GM12891 (cell line): Measurements from ENCODE around the gene CEACAM1. TPM values are rescaled to one million over a fixed set of nuclear protein-coding genes. Genes with fewer than 3 reads are reported as not detected.
A peak's percentile ranks its signal among the peaks of the same experiment; 100 is the strongest.

Experiments used
- DNase-seq: peaks from one replicate; pipeline ENCODE4 v3.0.0; 2011; ENCODE audit warnings: low spot score; ENCODE audit not compliant: insufficient read length
- FAIRE-seq: peaks from 2 replicates; lab custom pipeline; 2011; peaks lifted over from hg19 to GRCh38; lab: Jason Lieb, UNC
- PAX5 ChIP-seq: IDR thresholded peaks from 2 replicates; pipeline ENCODE4 v1.6.1; 2011; ENCODE audit warnings: low read length, moderate library complexity, mild to moderate bottlenecking; ENCODE audit not compliant: insufficient read depth, severe bottlenecking
- POLR2A ChIP-seq: IDR thresholded peaks from 2 replicates; pipeline ENCODE4 v1.6.1; 2011; ENCODE audit warnings: low read depth, low read length, control low read depth
- POLR2AphosphoS5 ChIP-seq: IDR thresholded peaks from 2 replicates; pipeline ENCODE4 v1.6.1; 2011; ENCODE audit warnings: low read depth, low read length, control low read depth
- POU2F2 ChIP-seq: IDR thresholded peaks from 2 replicates; pipeline ENCODE4 v1.6.1; 2011; ENCODE audit warnings: low read depth, mild to moderate bottlenecking, control low read depth, low read length, moderate library complexity
- SPI1 ChIP-seq: IDR thresholded peaks from 2 replicates; pipeline ENCODE4 v1.6.1; 2011; ENCODE audit warnings: low read depth, low read length, control low read depth
- TAF1 ChIP-seq: IDR thresholded peaks from 2 replicates; pipeline ENCODE4 v1.6.1; 2011; ENCODE audit warnings: low read depth, low read length, control low read depth
- polyA plus RNA-seq: library from polyadenylated mRNA; unstranded; fragments of >200 nt; gene quantifications from one replicate; pipeline ENCODE4 v1.2.1, GENCODE V29; 2012; ENCODE audit warnings: low read depth, missing spikeins, inconsistent platforms; ENCODE audit not compliant: missing spikeins

CEACAM1 gene
- polyA plus RNA-seq, result 6.1 TPM

GRCh38 chr19:42528354-42529247 lies at the start of gene CEACAM1:
CEACAM1 (minus strand) TSS chr19:42528481; CDS start chr19:42528374, 107 bp downstream.
- DNase-seq, result peak; percentile 44
- no peak for TF ChIP-seq PAX5
- no peak for TF ChIP-seq POLR2AphosphoS5
- no peak for TF ChIP-seq TAF1
- peak; percentile 55 for FAIRE-seq

DNA sequence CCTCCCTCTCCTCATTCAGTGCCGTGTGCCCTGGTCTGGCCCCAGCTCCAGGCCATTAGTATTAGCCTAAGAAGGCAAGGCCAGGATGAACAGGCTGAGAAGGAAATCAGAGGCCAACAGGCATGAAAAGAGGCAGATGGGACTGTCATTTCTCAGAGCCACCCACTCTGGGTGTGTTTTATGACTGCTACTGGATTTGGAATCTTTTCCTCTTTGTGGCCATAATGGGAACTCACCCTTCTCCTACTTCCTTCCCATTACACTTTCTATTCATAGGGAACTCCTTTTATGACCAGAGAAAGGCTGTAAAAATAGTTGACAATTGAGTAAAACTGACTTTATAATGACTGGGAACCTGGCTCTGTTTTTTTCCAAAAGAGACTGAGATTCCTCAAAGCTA lies 48.7 kb upstream of the CEACAM1 start:
- FAIRE-seq (no peak), DNase-seq (no peak)
- TF ChIP-seq POU2F2 (no peak), POLR2AphosphoS5 (no peak), TAF1 (no peak), POLR2A (no peak), SPI1 (no peak), PAX5 (no peak)

- TF ChIP-seq TAF1, result no peak
- no peak for TF ChIP-seq POU2F2
- TF ChIP-seq POLR2A, result no peak
- no peak for TF ChIP-seq PAX5
- TF ChIP-seq SPI1, result no peak
- TF ChIP-seq POLR2AphosphoS5, result no peak
- DNase-seq (no peak), FAIRE-seq (no peak)
Observed at GRCh38 chr19:42576241-42576640, 48.0 kb upstream of the CEACAM1 start.

DNA sequence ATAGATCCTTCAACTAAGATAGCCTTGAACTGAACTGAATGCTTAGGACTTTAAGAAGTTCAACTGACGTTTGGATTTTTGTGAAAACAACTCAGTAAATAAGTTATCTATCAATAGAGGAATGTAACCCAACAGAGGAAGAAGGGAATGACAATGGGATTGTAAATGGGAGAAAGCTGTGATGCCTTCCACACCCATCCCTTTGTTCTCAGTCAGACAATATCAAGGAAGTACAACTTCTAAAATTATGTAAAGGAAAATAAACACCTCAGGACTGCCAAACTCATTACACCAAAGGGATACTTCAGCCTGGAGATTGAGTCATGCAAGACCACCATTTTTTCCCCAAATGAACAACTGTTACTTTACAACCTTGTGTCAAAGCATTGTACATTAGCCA lies 45.4 kb upstream of the CEACAM1 start:
- TF ChIP-seq POU2F2 (no peak), TAF1 (no peak), PAX5 (no peak), POLR2AphosphoS5 (no peak), POLR2A (no peak), SPI1 (no peak)
- FAIRE-seq, result no peak
- DNase-seq, result no peak

- DNase-seq (no peak), FAIRE-seq (no peak)
- no peak for TF ChIP-seq PAX5
- no peak for TF ChIP-seq POLR2A
- TF ChIP-seq POU2F2, result no peak
- no peak for TF ChIP-seq POLR2AphosphoS5
- no peak for TF ChIP-seq SPI1
- TF ChIP-seq TAF1, result no peak
Observed at GRCh38 chr19:42571116-42571515, 42.8 kb upstream of the CEACAM1 start.

DNA sequence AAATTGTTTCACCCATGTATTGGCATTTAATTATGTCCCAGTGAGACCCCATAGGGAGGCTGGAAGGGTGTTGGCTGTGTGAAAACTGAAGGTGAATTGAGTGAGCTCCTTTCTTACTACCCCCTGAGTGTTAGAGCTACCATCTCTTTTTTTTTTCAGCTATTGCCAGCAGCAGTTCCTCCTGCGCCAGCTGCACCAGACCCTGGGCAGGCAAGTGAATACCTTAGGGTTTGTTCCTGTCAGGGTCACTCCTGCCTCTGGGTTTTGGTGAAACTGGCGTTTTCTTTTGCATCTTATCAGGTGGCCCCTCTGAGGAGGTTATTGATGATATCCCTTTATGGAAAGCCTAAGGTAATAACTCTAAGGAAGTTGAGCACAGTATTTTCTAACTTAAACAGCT lies 40.9 kb upstream of the CEACAM1 start:
- DNase-seq (no peak), FAIRE-seq (no peak)
- TF ChIP-seq TAF1, result no peak
- TF ChIP-seq POLR2A, result no peak
- no peak for TF ChIP-seq POU2F2
- TF ChIP-seq POLR2AphosphoS5, result no peak
- no peak for TF ChIP-seq PAX5
- no peak for TF ChIP-seq SPI1

GRCh38 chr19:42568006-42568405 lies 39.7 kb upstream of the CEACAM1 start:
- no peak for TF ChIP-seq POLR2A
- TF ChIP-seq TAF1, result no peak
- TF ChIP-seq POU2F2, result no peak
- no peak for TF ChIP-seq POLR2AphosphoS5
- TF ChIP-seq PAX5, result no peak
- TF ChIP-seq SPI1, result no peak
- DNase-seq (no peak), FAIRE-seq (no peak)

GRCh38 chr19:42567567-42567966 lies 39.3 kb upstream of the CEACAM1 start:
- TF ChIP-seq PAX5 (no peak), POLR2AphosphoS5 (no peak), POU2F2 (no peak), TAF1 (no peak), SPI1 (no peak), POLR2A (no peak)
- DNase-seq (no peak), FAIRE-seq (no peak)

DNA sequence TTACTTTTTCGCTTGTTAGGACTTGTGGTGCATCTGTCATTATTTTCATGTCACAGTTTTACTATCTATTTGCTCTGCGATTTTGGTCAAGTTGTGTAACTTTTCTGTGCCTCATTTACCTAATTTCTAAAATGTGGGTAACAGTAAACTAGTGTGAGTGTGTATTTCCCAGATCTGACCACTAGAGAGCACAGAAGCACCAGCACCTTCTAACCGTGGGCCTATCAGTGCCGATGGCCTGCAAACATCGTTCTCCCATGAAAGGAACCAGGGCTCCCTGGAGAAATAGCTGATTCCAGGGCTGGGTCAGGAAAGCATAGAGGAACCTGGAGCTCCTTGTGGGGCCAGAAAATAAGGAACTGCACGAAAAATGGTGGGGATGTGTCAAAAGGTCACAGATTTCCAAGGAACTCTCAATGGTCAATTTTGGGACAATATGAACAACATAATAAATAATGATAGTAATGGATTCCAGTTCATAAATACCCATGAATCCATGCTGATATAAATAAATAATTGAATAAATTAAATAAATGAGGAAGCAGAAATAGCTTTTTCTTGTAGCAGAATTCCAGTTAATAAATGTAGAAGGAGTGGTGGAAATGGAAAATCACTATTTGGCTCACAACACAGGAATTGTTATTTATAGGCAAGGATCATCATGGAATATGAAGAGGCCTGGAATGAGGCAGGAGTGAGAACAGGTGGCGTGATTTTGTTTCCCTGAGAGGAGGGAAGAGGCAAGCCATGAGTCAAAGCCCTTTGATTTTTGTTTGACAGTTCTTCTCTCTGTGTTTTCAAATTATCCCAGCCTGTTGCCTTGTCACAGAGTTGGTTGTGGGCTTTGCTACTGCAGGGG lies 35.3 kb upstream of the CEACAM1 start:
- DNase-seq (peak; percentile 33), FAIRE-seq (peak; percentile 90)
- TF ChIP-seq POU2F2, result no peak
- TF ChIP-seq TAF1, result no peak
- TF ChIP-seq POLR2A, result no peak
- TF ChIP-seq SPI1, result no peak
- TF ChIP-seq POLR2AphosphoS5, result no peak
- no peak for TF ChIP-seq PAX5

- TF ChIP-seq PAX5, result no peak
- TF ChIP-seq SPI1, result no peak
- TF ChIP-seq POLR2A, result no peak
- TF ChIP-seq POLR2AphosphoS5, result no peak
- no peak for TF ChIP-seq TAF1
- TF ChIP-seq POU2F2, result no peak
- FAIRE-seq, result no peak
- DNase-seq, result no peak
Observed at GRCh38 chr19:42561512-42561911, 33.2 kb upstream of the CEACAM1 start.
